Progenitor cell of endocrine pancreas (in vitro differentiated cells): ENCODE results near the gene SPOCD1. TPM values are rescaled to one million over a fixed set of nuclear protein-coding genes. Genes with fewer than 3 reads are reported as not detected.

Experiments used
- DNase-seq: peaks from one replicate; pipeline ENCODE4 v3.0.0; 2021; ENCODE audit warnings: low spot score; ENCODE audit not compliant: unreplicated experiment
- H3K27ac Mint-ChIP-seq: 2 replicates; pipeline ENCODE4 v1.8.0; 2021; ENCODE audit warnings: mild to moderate bottlenecking, moderate library complexity, mixed read lengths
- H3K27me3 Mint-ChIP-seq: 2 replicates; pipeline ENCODE4 v1.8.0; 2021; ENCODE audit warnings: mixed read lengths
- H3K36me3 Mint-ChIP-seq: 2 replicates; pipeline ENCODE4 v1.8.0; 2022; ENCODE audit warnings: mixed read lengths; ENCODE audit not compliant: insufficient read depth
- H3K4me1 Mint-ChIP-seq: 2 replicates; pipeline ENCODE4 v1.8.0; 2021; ENCODE audit warnings: low read depth, mixed read lengths
- H3K4me3 Mint-ChIP-seq: 2 replicates; pipeline ENCODE4 v1.8.0; 2021; ENCODE audit warnings: low read depth, mild to moderate bottlenecking, moderate library complexity, mixed read lengths
- H3K9me3 Mint-ChIP-seq: 2 replicates; pipeline ENCODE4 v1.8.0; 2021; ENCODE audit warnings: low read depth, mixed read lengths
- total RNA-seq: library from RNA; stranded (reverse); gene quantifications from 2 replicates; pipeline ENCODE4 v1.2.1, GENCODE V29; 2021
- TF ChIP-seq, protein P1 (sequence below): fragments of 200-600 bp; sonication (generic); IDR thresholded peaks from one replicate; pipeline ENCODE4 v1.5.0; 2021; ENCODE audit warnings: antibody characterized with exemption, mild to moderate bottlenecking; ENCODE audit not compliant: unreplicated experiment

Gene SPOCD1
- total RNA-seq, 1 donor from 2014 or later = 0.36 TPM

DNA sequence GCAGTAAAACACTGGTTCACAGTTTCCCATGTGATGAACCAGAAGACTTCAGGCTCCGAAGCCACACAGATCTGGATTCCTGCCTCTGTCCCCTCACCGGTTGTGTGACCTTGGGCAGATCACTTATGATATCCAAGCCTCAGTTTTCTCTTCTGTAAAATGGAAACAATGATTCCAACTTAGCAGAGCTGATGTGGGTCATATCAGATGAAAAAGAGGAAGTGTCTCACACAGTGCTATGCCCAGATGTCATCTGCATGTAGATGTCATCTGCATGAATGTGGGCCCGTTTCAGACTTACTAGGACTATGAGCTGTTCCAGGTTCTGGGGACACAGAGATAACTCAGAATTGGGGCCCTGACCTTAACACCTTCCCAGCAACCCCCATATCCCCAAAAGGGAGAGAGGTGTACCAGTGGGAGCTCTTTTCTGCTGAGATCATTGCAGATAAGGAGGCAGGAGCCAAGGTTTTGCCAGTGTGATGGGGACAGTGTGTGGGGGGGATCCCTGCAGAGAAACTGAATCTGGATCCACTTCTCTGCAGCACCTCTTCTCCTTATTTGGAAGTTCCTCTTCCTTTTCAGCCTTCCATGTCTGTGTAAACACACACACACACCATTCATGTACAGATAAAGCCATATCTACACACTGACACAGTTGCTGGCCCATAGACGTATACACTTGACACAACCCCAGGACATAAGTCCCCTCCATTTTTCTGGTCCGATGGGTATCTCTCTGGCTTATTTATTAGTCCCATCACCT is 46.7 kb downstream of the SPOCD1 start:
- peaks cover 7% of the 10 kb centered on the region for H3K4me1 Mint-ChIP-seq
- no peak for DNase-seq
- H3K27ac Mint-ChIP-seq = no peak overlapping the region
- H3K4me3 Mint-ChIP-seq = no peak overlapping the region
- no peaks in the 10 kb centered on the region for H3K36me3 Mint-ChIP-seq
- H3K9me3 Mint-ChIP-seq = no peaks in the 10 kb centered on the region
- TF ChIP-seq, protein P1, sequence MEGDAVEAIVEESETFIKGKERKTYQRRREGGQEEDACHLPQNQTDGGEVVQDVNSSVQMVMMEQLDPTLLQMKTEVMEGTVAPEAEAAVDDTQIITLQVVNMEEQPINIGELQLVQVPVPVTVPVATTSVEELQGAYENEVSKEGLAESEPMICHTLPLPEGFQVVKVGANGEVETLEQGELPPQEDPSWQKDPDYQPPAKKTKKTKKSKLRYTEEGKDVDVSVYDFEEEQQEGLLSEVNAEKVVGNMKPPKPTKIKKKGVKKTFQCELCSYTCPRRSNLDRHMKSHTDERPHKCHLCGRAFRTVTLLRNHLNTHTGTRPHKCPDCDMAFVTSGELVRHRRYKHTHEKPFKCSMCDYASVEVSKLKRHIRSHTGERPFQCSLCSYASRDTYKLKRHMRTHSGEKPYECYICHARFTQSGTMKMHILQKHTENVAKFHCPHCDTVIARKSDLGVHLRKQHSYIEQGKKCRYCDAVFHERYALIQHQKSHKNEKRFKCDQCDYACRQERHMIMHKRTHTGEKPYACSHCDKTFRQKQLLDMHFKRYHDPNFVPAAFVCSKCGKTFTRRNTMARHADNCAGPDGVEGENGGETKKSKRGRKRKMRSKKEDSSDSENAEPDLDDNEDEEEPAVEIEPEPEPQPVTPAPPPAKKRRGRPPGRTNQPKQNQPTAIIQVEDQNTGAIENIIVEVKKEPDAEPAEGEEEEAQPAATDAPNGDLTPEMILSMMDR = no peak
- peaks cover 86% of the 10 kb centered on the region for H3K27me3 Mint-ChIP-seq

- TF ChIP-seq, protein P1 = no peak
- no peaks in the 10 kb centered on the region for H3K9me3 Mint-ChIP-seq
- H3K27ac Mint-ChIP-seq = no peak overlapping the region
- no peaks in the 10 kb centered on the region for H3K36me3 Mint-ChIP-seq
- H3K4me1 Mint-ChIP-seq = peaks cover 7% of the 10 kb centered on the region
- H3K27me3 Mint-ChIP-seq = peaks cover 81% of the 10 kb centered on the region
- no peak for DNase-seq
- no peak overlapping the region for H3K4me3 Mint-ChIP-seq
These were observed 47.4 kb downstream of the SPOCD1 start for GRCh38 chr1:31768407-31768907.

- Mint-ChIP-seq H3K27me3 (peaks cover 78% of the 10 kb centered on the region), H3K4me3 (no peak overlapping the region), H3K4me1 (peaks cover 7% of the 10 kb centered on the region), H3K36me3 (no peaks in the 10 kb centered on the region), H3K9me3 (no peaks in the 10 kb centered on the region), H3K27ac (no peak overlapping the region)
- TF ChIP-seq, protein P1 = no peak
- no peak for DNase-seq
These were observed 48.6 kb downstream of the SPOCD1 start for GRCh38 chr1:31767225-31767624.

- peaks cover 4% of the 10 kb centered on the region for H3K4me1 Mint-ChIP-seq
- H3K36me3 Mint-ChIP-seq = no peaks in the 10 kb centered on the region
- TF ChIP-seq, protein P1 = no peak
- no peaks in the 10 kb centered on the region for H3K9me3 Mint-ChIP-seq
- H3K4me3 Mint-ChIP-seq = no peak overlapping the region
- H3K27ac Mint-ChIP-seq = no peak overlapping the region
- no peak for DNase-seq
- H3K27me3 Mint-ChIP-seq = peaks cover 71% of the 10 kb centered on the region
These were observed 50.3 kb downstream of the SPOCD1 start for GRCh38 chr1:31765516-31765915.

- no peak overlapping the region for H3K27ac Mint-ChIP-seq
- H3K27me3 Mint-ChIP-seq = peaks cover 66% of the 10 kb centered on the region
- TF ChIP-seq, protein P1 = peak; percentile 46
- H3K4me3 Mint-ChIP-seq = peak overlapping the region; percentile 42
- no peaks in the 10 kb centered on the region for H3K9me3 Mint-ChIP-seq
- DNase-seq = no peak
- peaks cover 6% of the 10 kb centered on the region for H3K4me1 Mint-ChIP-seq
- H3K36me3 Mint-ChIP-seq = no peaks in the 10 kb centered on the region
These were observed 50.8 kb downstream of the SPOCD1 start for GRCh38 chr1:31765041-31765467.
